GM21529 (cell line): ENCODE data around the gene GDPD3.

Experiments used
- ATAC-seq: cut with Tn5 transposase; IDR thresholded peaks from one replicate; pipeline ENCODE4 v1.9.1; 2021; ENCODE audit not compliant: unreplicated experiment

GDPD3 gene

GRCh38 chr16:30096105-30096861, 17.1 kb downstream of the GDPD3 start, which contains the start of gene YPEL3:
Gene YPEL3 (minus strand): TSS chr16:30096213. CDS start chr16:30095482, 731 bp downstream.
- no peak for ATAC-seq

GRCh38 chr16:30095166-30096078, 17.9 kb downstream of the GDPD3 start:
- no peak for ATAC-seq

- no peak for ATAC-seq
Observed at GRCh38 chr16:30094541-30095165, 18.7 kb downstream of the GDPD3 start.

GRCh38 chr16:30092373-30093010, 20.8 kb downstream of the GDPD3 start:
- ATAC-seq, result peak; percentile 48

DNA sequence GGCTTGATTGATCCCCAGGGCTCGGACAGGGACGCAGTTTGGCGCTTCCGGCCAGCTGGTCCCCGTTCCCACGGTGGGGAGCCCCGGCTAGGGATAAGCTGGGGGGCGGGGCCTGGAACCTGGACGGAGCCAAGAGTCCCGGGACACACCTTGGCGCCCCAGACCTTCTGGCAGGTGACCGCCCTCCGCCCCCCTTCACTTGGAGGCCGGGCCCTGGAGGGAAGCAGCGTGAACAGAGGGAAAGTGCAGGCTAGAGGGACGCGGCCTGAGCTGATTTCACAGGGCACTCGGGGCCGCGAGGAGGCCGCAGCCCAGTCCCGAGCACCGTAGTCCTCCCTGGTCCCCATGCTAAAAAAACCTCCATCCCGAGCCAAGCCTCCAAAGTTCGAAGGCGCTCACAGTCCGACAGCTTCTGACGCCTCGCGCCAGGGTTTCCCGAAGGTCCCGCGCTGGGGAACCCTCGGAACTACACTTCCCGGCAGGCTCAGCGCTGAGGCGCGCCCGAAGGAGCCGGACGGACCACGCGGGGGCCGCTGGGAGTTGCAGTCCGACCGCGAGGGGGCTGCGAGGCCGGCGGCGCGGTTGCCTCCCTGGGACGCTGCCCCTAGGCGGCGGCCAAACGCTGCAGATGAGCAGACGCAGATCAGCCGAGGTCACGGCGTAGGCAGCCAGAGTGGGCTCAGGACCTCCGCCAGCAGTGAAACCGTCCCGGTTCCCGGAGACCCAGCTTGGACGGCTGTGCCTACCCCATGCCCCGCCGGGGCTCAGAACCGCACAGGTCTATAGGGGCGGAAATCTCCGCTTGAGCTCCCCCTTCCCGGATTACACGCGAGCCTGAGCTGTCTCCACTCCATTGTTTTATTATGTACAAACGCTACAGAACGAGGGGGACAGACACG, 21.6 kb downstream of the GDPD3 start, which contains the start of gene TBX6:
Gene TBX6 (minus strand): TSS at position 451 of the 899 bp plus-strand sequence. CDS start 731 bp downstream, outside the sequence.
- peak; percentile 59 for ATAC-seq

GRCh38 chr16:30090610-30091331, 22.6 kb downstream of the GDPD3 start:
- no peak for ATAC-seq

DNA sequence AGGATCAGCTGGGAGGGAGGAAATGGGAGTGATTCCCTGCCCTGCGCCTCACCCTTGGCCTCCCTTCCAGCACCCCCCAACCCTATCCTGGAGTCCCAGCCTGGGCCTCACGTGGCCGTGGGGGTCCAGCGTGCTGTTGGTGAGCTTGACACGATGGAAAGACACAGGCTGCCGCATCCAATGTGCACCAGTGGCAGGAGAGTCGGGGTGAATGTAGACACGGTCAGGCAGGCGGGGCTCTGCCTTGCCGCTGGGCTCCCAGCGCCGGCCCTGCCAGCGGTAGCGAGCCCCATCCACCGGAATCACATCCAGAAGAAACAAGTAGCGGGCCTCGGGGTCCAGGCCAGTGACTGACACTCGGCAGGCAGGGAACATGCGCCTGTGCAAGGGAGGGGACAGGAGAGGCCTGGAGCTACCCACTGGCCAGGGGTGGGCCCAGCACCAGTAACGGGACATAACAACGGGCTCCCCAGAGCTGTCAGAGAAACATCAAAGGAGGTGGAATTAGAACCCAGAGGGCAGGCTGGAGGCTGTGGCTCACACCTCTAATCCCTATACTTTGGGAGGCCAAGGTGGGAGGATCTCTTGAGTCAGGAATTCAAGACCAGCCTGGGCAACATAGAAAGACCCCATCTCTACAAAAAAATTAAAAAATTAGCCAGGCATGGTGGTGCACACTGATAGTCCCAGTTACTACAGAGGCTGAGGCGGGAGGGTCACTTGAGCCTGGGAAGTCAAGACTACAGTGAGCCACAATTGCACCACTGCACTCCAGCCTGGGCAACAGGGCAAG, 24.3 kb downstream of the GDPD3 start:
- ATAC-seq, result no peak

- no peak for ATAC-seq
Observed at GRCh38 chr16:30088237-30088831, 25.0 kb downstream of the GDPD3 start.

- ATAC-seq, result no peak
Observed at GRCh38 chr16:30087181-30087898, 26.0 kb downstream of the GDPD3 start.

DNA sequence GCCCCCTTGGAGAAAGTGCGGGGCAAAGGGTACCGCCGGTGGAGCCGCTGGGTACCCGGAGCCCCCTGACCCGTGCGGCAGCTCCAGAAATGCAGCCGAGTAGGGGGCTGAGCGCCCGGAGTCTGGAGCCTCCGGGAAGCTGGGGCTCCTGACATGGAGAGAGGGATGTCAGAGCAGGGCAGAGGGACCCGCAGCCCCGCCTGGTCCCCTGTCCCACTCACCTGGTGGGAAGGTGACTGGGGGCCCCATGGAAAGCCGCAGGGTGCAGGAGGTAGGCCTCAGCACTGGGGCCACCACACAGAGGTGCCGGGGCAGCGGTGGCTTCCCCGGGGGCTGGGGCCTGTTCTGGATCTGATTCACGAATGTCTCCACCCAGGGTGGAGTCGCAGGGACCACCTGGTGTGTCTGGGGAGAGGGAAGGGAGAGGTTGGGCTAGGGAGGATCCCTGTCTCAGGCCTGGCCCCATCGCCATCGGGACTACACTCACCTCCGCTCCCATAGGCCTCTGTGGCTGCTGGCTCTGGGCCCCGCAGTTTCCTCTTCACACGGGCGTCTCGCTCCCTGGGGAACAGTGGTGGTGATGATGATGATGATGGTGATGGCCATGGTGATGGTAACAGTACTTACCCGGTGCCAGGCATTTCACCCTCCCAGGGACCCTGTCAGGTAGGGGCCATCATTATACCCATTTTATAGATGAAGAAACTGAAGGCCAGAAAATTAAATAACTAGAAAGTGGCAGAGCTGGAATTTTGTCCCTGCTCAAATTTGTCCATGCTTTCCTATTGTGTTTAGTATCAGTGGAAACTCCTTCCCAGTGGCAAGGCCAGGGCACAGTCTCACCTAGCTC, 26.8 kb downstream of the GDPD3 start:
- no peak for ATAC-seq

DNA sequence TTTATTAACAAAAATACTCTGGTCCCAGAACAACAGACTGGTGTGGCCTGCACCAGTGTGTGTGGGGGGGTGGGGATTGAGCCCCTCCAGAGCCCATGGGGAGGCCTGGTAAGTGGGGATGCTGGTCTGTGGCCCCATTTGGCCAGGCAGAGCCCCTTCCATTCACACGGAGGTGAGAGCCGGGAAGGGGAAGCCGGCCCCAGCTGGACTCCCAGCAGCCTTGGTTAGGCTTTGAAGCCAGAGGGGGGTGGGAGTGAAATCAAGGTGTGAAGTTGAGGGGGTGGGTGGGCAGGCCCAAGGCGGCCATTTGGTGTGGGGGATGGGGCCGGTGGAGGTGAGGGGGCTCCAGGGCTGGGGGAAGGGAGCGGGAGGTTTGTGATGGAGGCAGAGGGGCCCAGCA, 27.5 kb downstream of the GDPD3 start:
- ATAC-seq, result no peak

DNA sequence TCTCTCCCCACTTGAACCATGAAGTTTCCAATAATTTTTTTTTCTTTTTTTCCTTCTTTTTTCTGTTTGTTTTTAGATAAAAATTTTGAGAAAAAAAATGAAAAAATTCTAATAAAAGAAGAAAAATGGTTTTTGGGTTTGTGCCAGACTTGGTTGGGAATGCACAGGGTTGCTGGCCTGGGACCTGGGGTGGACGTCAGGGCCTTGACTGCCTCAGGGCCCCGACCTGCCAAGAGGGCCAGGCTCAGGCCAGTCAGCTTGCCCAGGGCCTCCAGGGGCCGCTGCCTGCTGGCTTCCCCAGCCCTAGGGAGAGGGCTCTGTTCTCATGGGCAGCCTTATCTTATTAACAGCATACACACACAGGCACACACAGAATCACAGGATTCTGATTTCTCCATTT, 28.1 kb downstream of the GDPD3 start:
- no peak for ATAC-seq

DNA sequence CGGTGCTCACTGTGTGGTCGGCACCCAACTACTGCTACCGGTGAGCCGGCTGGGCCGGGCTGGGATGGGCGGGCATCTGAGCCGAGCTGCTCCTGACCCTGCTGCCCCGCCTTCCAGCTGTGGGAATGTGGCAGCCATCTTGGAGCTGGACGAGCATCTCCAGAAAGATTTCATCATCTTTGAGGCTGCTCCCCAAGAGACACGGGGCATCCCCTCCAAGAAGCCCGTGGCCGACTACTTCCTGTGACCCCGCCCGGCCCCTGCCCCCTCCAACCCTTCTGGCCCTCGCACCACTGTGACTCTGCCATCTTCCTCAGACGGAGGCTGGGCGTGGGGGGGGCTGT, 28.5 kb downstream of the GDPD3 start:
- ATAC-seq, result no peak

DNA sequence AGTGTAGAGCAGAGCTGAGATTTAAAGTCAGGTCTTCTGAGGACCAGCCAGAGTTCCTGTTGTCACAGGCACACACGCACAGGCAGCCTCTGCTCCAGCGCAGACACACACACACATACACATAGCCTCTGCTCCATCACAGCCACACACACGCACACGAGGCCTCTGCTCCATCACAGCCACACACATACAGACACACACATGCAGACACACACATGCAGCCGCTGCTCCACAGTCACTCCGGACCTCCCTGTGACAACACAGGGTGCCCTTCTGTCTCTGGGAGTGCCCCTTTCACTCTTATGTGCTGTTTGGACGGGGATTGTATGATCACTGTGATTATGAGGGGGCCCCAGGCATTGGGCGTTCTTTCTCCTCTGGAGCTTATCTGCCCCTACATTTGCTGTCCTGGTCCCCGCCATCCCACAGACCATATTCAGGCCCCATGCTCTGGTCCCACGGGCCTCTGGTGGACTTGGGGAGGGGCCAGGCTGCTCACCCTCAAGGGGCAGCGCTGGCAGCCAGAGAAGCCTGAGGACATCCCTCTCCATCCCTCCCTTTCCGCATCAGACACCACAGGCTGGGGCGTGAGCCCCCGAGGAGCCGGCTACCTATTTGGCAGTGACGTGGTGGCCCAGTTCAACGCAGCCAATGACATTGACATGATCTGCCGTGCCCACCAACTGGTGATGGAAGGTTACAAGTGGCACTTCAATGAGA, 29.1 kb downstream of the GDPD3 start:
- ATAC-seq, result no peak

DNA sequence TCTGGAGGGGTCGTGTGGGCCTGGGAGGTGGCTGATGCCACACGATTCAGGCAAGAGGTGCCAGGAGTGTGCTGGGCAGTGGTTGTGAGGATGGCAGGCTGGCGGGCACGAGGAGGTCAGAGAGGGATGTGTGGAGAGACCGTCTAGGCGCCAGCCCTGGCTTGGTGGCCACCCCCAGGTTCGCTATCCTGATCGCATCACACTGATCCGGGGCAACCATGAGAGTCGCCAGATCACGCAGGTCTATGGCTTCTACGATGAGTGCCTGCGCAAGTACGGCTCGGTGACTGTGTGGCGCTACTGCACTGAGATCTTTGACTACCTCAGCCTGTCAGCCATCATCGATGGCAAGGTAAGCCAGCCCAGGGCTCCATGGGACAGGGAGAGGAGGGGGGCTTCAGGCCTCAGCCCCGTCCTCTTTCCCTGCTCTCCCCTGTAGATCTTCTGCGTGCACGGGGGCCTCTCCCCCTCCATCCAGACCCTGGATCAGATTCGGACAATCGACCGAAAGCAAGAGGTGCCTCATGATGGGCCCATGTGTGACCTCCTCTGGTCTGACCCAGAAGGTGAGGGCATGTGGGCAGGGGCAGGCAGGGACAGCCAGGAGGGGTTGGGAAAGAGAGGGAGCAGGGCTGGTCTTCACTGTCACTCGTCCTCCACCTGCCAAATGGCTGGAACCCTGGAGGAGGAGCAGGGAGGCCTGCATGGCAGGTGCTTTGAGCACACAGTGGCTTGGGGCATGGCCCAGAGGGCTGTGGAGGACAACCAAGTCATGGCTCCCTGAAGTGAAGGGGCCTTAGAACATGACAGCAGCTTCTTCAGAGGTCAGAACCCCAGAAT, 29.9 kb downstream of the GDPD3 start:
- ATAC-seq, result no peak
